Measurements from ENCODE around the gene ZNF287. TPM values are rescaled to one million over a fixed set of nuclear protein-coding genes. Genes with fewer than 3 reads are reported as not detected.

The ZNF287 gene
- 1.3 and 1.4 TPM in 2 replicates for total RNA-seq

GRCh38 chr17:16568541-16569357 lies at the start of gene ZNF287:
Gene ZNF287 (minus strand): TSS chr17:16569204. CDS start chr17:16567731, 1,473 bp downstream.

Other genes with a start within 250 kb of the ZNF287 start
- gene CENPV, start 215.7 kb downstream of the ZNF287 start, total RNA-seq, result 15.4 and 18.8 TPM in 2 replicates
- gene UBB, start 188.1 kb downstream of the ZNF287 start, total RNA-seq, result 939 and 1,454 TPM in 2 replicates
- 1.2 TPM in 1 of 2 replicates, not detected in the other for gene TRPV2, start 153.6 kb downstream of the ZNF287 start, total RNA-seq
- gene LRRC75A, start 77.0 kb downstream of the ZNF287 start, total RNA-seq, result under 0.01 TPM in 1 of 2 replicates, not detected in the other
- 4.6 and 6.0 TPM in 2 replicates for gene ZNF624, start 84.6 kb upstream of the ZNF287 start, total RNA-seq
- 1.3 and 1.7 TPM in 2 replicates for gene CCDC144A, start 121.0 kb upstream of the ZNF287 start, total RNA-seq